HG02938 (cell line): ENCODE measurements around the gene FAAH2.
"Not testable (repeated sequence)": the region's sequence is repeated elsewhere in the genome, so short reads cannot be mapped to it uniquely, and the experiment has no call there.

ENCODE experiments used
- ATAC-seq: cut with Tn5 transposase; IDR thresholded peaks from one replicate; pipeline ENCODE4 v1.9.1; 2021; ENCODE audit warnings: mild to moderate bottlenecking, moderate library complexity; ENCODE audit not compliant: unreplicated experiment

Gene FAAH2

GRCh38 chrX:57379296-57379695, 92.8 kb downstream of the FAAH2 start:
- ATAC-seq, result no peak

- ATAC-seq, result no peak
Measured at GRCh38 chrX:57380026-57380796, 93.7 kb downstream of the FAAH2 start.

DNA sequence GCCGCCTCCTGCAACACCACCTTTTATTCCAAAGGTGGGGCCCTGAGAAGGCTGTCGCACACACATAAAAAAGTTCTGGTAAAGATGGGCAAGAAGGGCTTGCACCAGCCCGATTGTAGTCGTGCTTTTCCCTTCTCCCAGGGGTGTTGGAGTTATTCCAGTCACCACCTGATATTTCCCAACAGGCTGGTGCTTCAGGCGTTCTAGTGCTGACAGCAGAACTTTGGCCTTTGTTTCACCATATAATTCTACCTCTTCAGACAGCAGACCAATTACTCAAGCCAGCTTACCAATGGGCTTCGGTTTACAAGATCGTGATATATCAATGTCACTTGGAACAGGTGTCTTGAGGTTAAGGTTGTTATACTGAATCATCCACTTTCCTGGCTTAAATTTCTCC, 107.7 kb downstream of the FAAH2 start:
- ATAC-seq, result not testable (repeated sequence)

DNA sequence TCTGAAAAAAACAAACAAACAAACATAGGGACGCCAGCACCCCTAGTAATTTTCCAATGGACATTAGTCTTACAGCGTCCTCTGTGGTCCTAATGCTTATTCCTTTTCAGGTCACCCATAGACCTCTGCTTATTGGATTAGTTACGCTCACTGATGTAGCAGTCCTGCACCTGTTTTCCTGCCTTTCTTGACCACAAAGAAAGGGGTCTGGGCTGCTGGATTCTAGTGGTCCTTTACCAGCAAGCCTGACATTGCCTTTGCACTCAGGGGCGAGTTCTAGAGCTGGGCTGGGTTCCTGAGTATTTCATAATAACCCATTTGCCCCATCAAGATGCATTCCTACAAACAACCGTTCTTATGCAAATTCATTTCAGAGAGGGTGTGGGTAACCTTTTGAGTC, 116.7 kb downstream of the FAAH2 start:
- ATAC-seq, result not testable (repeated sequence)

GRCh38 chrX:57406149-57406548, 119.6 kb downstream of the FAAH2 start:
- no peak for ATAC-seq

- ATAC-seq, result no peak
Measured at GRCh38 chrX:57417827-57418226, 131.3 kb downstream of the FAAH2 start.

- ATAC-seq, result no peak
Measured at GRCh38 chrX:57422289-57422688, 135.8 kb downstream of the FAAH2 start.

- no peak for ATAC-seq
Measured at GRCh38 chrX:57422790-57423189, 136.3 kb downstream of the FAAH2 start.

- no peak for ATAC-seq
Measured at GRCh38 chrX:57445076-57445475, 158.6 kb downstream of the FAAH2 start.

DNA sequence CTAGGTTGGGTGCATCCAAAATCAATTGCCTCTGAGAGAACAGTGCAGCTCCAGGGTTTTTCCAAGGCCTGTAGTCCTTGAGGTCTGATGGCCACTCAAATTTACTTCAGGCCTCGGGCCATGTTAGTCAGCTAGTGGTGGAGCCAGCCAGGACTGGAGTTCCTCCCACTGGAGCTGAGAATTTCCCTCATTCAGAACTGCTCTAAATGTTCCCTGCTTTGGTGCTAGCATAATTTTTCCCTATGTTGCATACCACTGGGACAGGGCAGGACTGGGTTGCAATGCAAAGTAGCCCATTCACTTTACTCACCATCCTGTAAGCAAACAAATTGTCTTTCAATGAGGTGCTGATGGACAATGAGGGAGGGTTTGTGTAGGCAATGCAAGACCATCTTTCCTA, 159.3 kb downstream of the FAAH2 start:
- ATAC-seq, result no peak

- ATAC-seq, result no peak
Measured at GRCh38 chrX:57447856-57448255, 161.3 kb downstream of the FAAH2 start.

GRCh38 chrX:57451426-57452020, 165.0 kb downstream of the FAAH2 start:
- ATAC-seq, result no peak

DNA sequence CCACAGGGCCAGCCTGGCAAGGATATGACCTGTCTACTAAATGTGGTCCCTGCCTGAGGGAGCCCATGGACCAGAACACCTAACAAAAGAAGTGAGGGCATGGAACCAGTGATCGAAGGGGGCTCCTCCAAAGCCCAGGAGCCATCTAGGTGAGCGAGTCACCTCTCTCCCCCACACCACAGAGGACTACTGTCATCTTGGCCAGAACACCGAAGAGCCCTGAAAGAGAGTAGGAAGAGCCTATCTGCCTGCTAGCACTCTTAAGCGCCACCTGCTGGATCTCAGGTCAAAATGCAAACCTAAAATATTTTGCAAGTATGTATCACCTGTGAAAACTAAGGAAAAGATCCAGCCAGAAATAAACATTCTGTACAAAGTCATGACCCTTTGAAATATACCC, 167.4 kb downstream of the FAAH2 start:
- no peak for ATAC-seq

DNA sequence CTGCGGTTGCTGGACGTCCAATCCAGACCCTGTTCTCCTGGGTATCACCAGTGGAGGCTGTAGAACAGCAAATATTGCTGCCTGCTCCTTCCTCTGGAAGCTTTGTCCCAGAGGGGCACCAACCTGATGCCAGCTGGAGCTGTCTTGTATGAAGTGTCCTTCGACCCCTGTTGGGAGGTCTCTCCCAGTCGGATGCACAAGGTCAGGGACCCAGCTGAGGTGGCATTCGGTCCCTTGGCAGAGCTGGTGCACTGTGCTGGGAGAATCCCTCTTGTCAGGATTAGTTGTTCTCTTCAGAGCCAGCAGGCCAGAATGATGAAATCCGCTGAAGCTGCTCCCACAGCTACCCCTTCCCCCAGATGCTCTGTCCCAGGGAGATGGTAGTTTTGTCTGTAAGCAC, 195.0 kb downstream of the FAAH2 start:
- ATAC-seq, result no peak

DNA sequence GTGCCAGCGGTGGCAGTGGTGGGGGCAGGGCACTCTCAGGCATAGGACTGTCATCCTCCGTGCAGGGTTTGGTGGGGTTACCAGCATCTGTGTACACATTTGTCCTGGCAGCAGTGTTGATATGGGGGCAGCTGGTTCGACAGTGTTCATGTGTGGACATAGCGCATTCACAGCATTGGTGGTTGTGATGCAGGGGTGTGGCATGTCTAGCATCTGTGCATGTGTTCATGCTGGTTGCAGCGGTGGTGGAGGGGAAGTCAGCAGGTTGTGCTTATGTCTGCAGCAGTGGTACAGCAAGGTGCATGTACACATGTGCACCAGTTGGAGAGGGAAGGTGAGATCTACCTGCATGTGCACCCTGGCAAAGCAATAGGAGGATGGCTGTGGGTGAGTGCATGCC, 230.0 kb downstream of the FAAH2 start:
- no peak for ATAC-seq

DNA sequence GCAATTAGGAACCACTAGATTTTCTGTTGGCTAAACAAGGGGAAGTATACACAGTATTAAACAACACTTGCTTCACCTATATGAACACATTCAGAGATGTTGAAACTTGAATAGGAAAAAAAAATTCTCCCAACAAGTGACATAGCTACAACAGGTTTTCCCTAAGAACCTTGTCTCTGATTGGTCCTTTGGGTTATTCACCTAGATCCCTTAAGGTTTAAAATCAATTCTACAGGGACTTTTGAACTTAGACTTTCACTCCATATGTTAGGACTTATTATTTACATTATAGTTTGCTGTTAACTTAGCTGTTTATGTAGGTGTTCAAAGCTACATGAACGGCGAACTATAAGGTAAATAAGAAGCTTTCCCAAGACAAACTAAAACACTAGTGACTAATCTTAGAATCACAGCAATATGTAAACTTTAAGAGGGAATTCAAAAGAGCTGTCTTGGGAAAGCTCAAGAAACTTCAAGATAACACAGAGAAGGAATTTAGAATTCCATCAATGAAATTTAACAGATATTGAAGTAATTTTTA, 233.1 kb downstream of the FAAH2 start:
- no peak for ATAC-seq

DNA sequence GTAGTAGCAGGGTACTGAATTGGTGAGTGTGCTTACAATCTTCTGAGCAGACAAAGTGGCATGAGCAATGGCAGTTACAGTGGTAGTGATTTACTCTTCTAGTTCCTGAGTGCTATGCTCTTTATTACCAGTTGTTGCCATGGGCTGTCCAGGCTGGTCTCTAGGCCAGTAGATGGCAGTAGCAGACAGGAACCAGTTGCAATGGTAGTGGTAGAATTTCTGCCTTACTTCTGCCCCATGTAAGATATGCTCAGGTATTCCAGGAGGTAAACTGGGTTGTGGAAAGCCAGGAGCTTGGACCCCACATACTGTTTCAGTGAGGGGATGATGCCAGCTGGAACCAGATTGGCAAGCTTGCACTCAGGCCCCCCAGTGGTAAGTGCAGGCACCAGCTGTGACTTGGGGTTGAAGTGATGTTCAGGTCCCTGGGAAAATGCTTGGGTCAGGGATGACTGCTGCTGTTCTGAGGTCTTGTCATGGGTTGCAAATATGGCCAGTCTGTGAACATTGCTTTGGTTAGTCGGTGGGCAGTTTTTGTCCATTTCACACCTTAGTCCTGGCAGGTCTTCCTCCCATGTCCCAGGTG, 242.3 kb downstream of the FAAH2 start:
- no peak for ATAC-seq
